ENCODE results near the gene ERF. TPM values are rescaled to one million over a fixed set of nuclear protein-coding genes. Genes with fewer than 3 reads are reported as not detected.

The ERF gene
- polyA plus RNA-seq, 1 experiment: 31.1 TPM

DNA sequence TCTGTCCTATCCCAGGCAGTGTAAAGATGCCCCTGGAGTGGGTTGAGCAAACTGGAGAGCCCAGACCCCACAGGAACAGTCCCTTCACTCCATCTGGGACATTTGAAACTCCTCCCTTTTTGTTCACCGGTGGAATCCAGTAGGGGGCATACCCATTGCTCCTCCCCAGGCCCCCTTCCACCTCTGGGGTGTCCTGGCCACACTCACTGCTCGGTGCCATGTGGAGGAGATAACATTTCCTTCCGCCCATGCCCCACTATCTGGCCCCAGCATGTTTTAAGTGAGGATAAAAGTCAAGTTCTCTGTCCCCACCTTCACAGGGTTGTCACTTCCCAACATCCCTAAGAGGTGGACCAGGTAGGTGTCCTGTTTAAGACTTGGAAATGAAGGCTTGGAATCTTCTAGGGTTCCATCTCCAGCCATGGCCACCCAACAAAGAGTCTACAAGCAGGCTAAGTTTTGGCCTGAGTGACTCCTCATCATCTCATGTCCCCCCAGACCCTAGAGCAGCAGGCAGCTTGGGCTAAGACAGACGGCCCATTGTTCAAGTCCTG lies 25.6 kb downstream of the ERF start:
- TF ChIP-seq CTCF (IDR thresholded peaks at IDR 0.05; ENCODE audit: low read depth, low read length): no peak
- no peaks in the 10 kb centered on the region for H3K27me3 ChIP-seq (ENCODE audit: control insufficient read depth, insufficient read depth, low read length)
- H3K27ac ChIP-seq (ENCODE audit: low read depth, low read length): peak overlapping the region; percentile 21
- no peak overlapping the region for H3K4me3 ChIP-seq (ENCODE audit: low read depth, low read length)
- POLR2A ChIA-PET: no interaction called here
- no peaks in the 10 kb centered on the region for H3K9me3 ChIP-seq (ENCODE audit: control insufficient read depth, insufficient read depth, low read length)
- no peak for DNase-seq (ENCODE audit: low read depth, low spot score)
- CTCF ChIA-PET: interaction anchor here (1.8 kb wide), 1 partner anchor 121 kb away, joined by 7 read pairs; no protein-coding TSS in a partner anchor

GRCh38 chr19:42228641-42229040 lies 26.3 kb downstream of the ERF start:
- no peak overlapping the region for H3K27ac ChIP-seq (ENCODE audit: low read depth, low read length)
- DNase-seq (ENCODE audit: low read depth, low spot score): no peak
- H3K4me3 ChIP-seq (ENCODE audit: low read depth, low read length): no peak overlapping the region
- ChIA-PET CTCF (interaction anchor here (1.8 kb wide), 1 partner anchor 120 kb away, joined by 7 read pairs; no protein-coding TSS in a partner anchor), POLR2A (no interaction called here)
- H3K27me3 ChIP-seq (ENCODE audit: control insufficient read depth, insufficient read depth, low read length): no peaks in the 10 kb centered on the region
- TF ChIP-seq CTCF (IDR thresholded peaks at IDR 0.05; ENCODE audit: low read depth, low read length): no peak
- no peaks in the 10 kb centered on the region for H3K9me3 ChIP-seq (ENCODE audit: control insufficient read depth, insufficient read depth, low read length)

- ChIA-PET POLR2A (interaction anchor here (1.3 kb wide), 1 partner anchor 10 kb away, joined by 4 read pairs; no protein-coding TSS in a partner anchor), CTCF (interaction anchor here (1.2 kb wide), 1 partner anchor 118 kb away, joined by 8 read pairs; no protein-coding TSS in a partner anchor)
- no peak for DNase-seq (ENCODE audit: low read depth, low spot score)
Measured at GRCh38 chr19:42226886-42227285, 28.0 kb downstream of the ERF start.

DNA sequence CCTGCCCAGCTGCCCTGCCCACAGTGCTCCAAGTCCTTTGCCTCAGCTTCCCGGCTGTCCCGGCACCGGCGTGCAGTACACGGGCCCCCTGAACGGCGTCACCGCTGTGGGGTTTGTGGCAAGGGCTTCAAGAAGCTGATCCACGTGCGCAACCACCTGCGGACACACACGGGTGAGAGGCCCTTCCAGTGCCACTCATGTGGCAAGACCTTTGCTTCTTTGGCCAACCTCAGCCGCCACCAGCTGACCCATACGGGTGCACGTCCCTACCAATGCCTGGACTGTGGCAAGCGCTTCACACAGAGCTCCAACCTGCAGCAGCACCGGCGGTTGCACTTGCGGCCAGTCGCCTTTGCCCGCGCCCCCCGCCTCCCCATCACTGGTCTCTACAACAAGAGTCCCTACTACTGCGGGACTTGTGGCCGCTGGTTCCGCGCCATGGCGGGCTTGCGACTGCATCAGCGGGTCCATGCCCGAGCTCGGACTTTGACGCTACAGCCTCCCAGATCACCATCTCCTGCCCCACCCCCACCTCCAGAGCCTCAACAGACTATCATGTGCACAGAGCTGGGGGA lies 29.1 kb downstream of the ERF start:
- POLR2A ChIA-PET: no interaction called here
- Histone ChIP-seq H3K27ac (ENCODE audit: low read depth, low read length) (no peak overlapping the region), H3K27me3 (ENCODE audit: control insufficient read depth, insufficient read depth, low read length) (no peaks in the 10 kb centered on the region), H3K4me3 (ENCODE audit: low read depth, low read length) (no peak overlapping the region), H3K9me3 (ENCODE audit: control insufficient read depth, insufficient read depth, low read length) (no peaks in the 10 kb centered on the region)
- no peak for DNase-seq (ENCODE audit: low read depth, low spot score)
- TF ChIP-seq CTCF (IDR thresholded peaks at IDR 0.05; ENCODE audit: low read depth, low read length): no peak
- CTCF ChIA-PET: interaction anchor here (1.2 kb wide), 1 partner anchor 117 kb away, joined by 8 read pairs; no protein-coding TSS in a partner anchor

More at GRCh38 chr19:42226886-42227285, 28.0 kb downstream of the ERF start:
- no peak overlapping the region for H3K27ac ChIP-seq (ENCODE audit: low read depth, low read length)
- no peaks in the 10 kb centered on the region for H3K27me3 ChIP-seq (ENCODE audit: control insufficient read depth, insufficient read depth, low read length)
- H3K9me3 ChIP-seq (ENCODE audit: control insufficient read depth, insufficient read depth, low read length): no peaks in the 10 kb centered on the region
- no peak for TF ChIP-seq CTCF (IDR thresholded peaks at IDR 0.05; ENCODE audit: low read depth, low read length)
- no peak overlapping the region for H3K4me3 ChIP-seq (ENCODE audit: low read depth, low read length)

GRCh38 chr19:42224940-42225717 lies 29.8 kb downstream of the ERF start:
- no peaks in the 10 kb centered on the region for H3K9me3 ChIP-seq (ENCODE audit: control insufficient read depth, insufficient read depth, low read length)
- ChIA-PET POLR2A (no interaction called here), CTCF (no interaction called here)
- TF ChIP-seq CTCF (IDR thresholded peaks at IDR 0.05; ENCODE audit: low read depth, low read length): no peak
- H3K27ac ChIP-seq (ENCODE audit: low read depth, low read length): no peak overlapping the region
- H3K27me3 ChIP-seq (ENCODE audit: control insufficient read depth, insufficient read depth, low read length): no peaks in the 10 kb centered on the region
- no peak for DNase-seq (ENCODE audit: low read depth, low spot score)
- no peak overlapping the region for H3K4me3 ChIP-seq (ENCODE audit: low read depth, low read length)
